ENCODE data around the gene FGF14.

FGF14 gene

DNA sequence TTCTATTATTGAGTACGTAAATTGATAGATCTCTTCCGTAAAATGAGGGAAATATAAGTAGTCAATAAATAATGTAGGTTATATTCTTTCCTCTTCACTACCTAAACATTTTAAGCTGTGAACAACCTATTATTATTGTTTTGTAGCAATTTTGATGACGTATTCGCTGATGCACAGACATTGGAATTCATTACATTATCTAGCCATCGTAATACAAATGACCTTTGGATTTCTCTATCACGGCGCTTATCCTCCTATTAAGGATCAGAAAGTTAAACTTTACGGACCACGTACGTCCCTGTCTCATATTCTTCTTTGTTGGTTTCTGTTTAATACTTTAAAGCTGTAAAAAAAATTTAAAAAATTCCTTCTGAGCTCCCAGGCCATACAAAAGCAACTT is 684.5 kb downstream of the FGF14 start:
- DNase-seq (ENCODE audit: low spot score) = no peak

GRCh38 chr13:101714195-101714594 is 687.7 kb downstream of the FGF14 start:
- DNase-seq (ENCODE audit: low spot score) = no peak

GRCh38 chr13:101712026-101712348 is 689.9 kb downstream of the FGF14 start:
- DNase-seq (ENCODE audit: low spot score) = no peak

- DNase-seq (ENCODE audit: low spot score) = no peak
These were observed 690.4 kb downstream of the FGF14 start for GRCh38 chr13:101711307-101712025.

DNA sequence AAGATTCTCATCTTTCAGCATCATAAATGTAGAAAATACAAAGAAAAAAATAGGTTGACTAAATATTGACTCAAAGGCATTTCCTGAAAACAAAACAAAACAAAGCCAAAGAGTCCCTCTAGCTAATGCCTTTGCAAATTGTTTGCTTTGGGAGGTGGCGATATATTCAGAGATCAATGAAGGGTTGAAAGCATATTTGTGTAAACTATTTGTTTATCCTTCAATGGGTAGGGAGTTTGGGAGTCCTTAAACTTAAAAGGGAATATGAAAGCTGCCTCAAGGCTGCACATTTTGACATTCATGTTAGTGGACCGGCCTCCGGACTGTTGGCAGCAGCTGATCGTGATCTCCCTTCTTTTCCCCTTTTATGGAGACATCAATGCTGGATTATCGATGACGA is 691.9 kb downstream of the FGF14 start:
- no peak for DNase-seq (ENCODE audit: low spot score)

- no peak for DNase-seq (ENCODE audit: low spot score)
These were observed 693.7 kb downstream of the FGF14 start for GRCh38 chr13:101708115-101708514.

GRCh38 chr13:101707659-101708058 is 694.2 kb downstream of the FGF14 start:
- DNase-seq (ENCODE audit: low spot score) = no peak

DNA sequence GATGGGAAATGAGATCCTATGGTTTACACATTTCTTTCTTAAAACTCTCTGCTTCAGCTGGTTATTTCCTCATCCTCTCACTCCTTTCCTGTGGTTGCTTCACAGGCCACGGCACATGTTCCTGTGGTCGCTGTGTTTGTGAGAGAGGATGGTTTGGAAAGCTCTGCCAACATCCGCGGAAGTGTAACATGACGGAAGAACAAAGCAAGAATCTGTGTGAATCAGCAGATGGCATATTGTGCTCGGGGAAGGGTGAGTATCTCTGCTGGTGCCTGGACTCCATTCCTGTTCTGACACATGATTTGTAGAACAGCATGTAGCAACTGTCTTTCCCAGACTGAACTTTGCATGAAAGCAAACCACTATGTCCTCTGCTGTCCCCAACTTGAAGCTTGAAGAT is 695.2 kb downstream of the FGF14 start:
- DNase-seq (ENCODE audit: low spot score) = no peak

GRCh38 chr13:101703838-101704237 is 698.0 kb downstream of the FGF14 start:
- DNase-seq (ENCODE audit: low spot score) = no peak

GRCh38 chr13:101703081-101703480 is 698.8 kb downstream of the FGF14 start:
- no peak for DNase-seq (ENCODE audit: low spot score)

DNA sequence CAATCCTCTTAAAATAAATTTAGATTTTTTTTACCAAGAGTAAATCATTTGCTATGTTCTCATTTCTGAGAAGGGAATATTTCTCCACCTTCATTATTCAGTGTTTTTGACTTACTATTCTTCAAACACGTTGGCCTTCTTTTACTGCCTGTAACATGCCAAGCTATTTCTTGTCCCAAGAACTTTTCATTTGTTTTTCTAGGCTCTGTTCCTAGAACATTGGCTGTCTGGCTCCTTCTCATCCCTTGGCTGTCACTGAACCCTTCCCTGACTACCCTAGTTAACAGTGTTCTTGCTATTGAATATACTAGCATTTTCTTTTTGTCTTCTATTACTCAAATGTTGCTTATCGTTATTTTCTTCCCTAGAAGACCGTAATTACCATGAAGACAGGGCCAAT is 701.2 kb downstream of the FGF14 start:
- DNase-seq (ENCODE audit: low spot score) = no peak

GRCh38 chr13:101698400-101698799 is 703.4 kb downstream of the FGF14 start:
- no peak for DNase-seq (ENCODE audit: low spot score)

- no peak for DNase-seq (ENCODE audit: low spot score)
These were observed 704.1 kb downstream of the FGF14 start for GRCh38 chr13:101697745-101698144.

GRCh38 chr13:101695870-101696516 is 705.9 kb downstream of the FGF14 start:
- no peak for DNase-seq (ENCODE audit: low spot score)

- no peak for DNase-seq (ENCODE audit: low spot score)
These were observed 710.4 kb downstream of the FGF14 start for GRCh38 chr13:101691341-101691860.

- DNase-seq (ENCODE audit: low spot score) = no peak
These were observed 711.0 kb downstream of the FGF14 start for GRCh38 chr13:101690871-101691270.

- no peak for DNase-seq (ENCODE audit: low spot score)
These were observed 715.8 kb downstream of the FGF14 start for GRCh38 chr13:101686003-101686402.

DNA sequence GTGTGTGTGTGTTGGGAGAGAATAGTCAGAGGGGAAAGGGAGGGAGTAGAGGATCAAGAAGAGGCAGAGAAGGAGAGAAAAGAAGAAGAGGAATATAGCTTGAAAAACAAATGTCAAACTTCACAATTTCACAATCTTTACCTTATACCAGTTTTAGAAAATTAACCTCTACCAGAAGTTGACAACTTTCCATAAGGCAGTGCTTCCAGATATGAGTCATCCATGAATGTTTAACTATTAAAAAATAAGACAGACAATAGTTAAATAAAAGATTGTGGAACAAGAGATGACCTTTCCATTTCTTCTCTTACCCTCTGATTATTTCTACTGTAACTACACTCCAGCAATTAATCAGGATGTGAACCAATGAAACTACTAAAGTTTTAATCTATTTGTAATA is 720.0 kb downstream of the FGF14 start:
- no peak for DNase-seq (ENCODE audit: low spot score)

GRCh38 chr13:101673360-101674105 is 728.3 kb downstream of the FGF14 start:
- no peak for DNase-seq (ENCODE audit: low spot score)

DNA sequence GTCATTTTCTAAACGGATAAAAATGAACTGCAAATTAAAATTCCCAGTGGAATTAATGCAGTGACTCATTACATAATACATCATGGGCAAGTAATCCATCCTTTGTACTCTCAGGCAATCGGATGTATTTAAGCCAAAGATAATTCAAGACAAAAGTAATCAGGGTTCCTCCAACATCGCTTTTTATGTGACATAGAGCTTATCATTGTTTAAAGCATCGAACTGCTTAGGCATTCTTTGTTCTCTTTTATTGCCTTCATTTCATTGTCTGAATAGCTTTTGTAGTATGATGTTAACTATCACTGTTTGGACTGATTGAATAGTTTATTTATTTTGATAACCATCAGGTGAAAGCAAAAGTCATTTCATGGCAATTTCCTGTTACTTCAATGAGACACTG is 740.0 kb downstream of the FGF14 start:
- no peak for DNase-seq (ENCODE audit: low spot score)
